ENCODE data around the gene DLK2.

DNA sequence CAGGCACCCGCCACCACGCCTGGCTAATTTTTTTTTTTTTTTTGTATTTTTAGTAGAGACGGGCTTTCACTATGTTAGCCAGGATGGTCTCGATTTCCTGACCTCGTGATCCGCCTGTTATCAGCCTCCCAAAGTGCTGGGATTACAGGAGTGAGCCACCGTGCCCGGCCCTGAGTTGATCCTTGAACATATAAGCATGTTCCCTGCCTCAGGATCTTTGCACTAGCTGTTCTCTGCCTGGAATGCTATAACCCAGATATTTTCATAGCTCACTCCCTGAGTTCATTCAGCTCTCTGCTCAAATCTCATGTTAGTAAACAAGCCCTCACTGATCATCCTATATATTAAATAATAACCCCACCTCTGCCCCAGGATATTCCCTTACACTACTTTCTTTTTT, 9.0 kb upstream of the DLK2 start:
- TF ChIP-seq, protein P1, sequence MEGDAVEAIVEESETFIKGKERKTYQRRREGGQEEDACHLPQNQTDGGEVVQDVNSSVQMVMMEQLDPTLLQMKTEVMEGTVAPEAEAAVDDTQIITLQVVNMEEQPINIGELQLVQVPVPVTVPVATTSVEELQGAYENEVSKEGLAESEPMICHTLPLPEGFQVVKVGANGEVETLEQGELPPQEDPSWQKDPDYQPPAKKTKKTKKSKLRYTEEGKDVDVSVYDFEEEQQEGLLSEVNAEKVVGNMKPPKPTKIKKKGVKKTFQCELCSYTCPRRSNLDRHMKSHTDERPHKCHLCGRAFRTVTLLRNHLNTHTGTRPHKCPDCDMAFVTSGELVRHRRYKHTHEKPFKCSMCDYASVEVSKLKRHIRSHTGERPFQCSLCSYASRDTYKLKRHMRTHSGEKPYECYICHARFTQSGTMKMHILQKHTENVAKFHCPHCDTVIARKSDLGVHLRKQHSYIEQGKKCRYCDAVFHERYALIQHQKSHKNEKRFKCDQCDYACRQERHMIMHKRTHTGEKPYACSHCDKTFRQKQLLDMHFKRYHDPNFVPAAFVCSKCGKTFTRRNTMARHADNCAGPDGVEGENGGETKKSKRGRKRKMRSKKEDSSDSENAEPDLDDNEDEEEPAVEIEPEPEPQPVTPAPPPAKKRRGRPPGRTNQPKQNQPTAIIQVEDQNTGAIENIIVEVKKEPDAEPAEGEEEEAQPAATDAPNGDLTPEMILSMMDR (IDR thresholded peaks at IDR 0.05; ENCODE audit: insufficient read depth, low read length, poor library complexity, severe bottlenecking) = no peak
- no peak for TF ChIP-seq EZH2phosphoT487 (conservative IDR thresholded peaks at IDR 0.05; ENCODE audit: low read length)
